Lower leg skin (tissue), 3 donors: ENCODE results near the gene HMGXB3.

Experiments
- POLR2A ChIP-seq, 2 donors: fragments of 450-650 bp; IDR thresholded peaks; one replicate each; pipeline ENCODE4 v1.6.1; 2016 to 2017; ENCODE audit warnings: antibody characterized with exemption in 2 of 2, mild to moderate bottlenecking in 1 of 2, moderate library complexity in 1 of 2
- TF ChIP-seq, protein P1 (sequence below), 3 donors: fragments of 450-650 bp; IDR thresholded peaks; one replicate each; pipeline ENCODE4 v1.5.1; 2016; ENCODE audit warnings: antibody characterized with exemption in 3 of 3, mild to moderate bottlenecking in 3 of 3, moderate library complexity in 2 of 3

DNA sequence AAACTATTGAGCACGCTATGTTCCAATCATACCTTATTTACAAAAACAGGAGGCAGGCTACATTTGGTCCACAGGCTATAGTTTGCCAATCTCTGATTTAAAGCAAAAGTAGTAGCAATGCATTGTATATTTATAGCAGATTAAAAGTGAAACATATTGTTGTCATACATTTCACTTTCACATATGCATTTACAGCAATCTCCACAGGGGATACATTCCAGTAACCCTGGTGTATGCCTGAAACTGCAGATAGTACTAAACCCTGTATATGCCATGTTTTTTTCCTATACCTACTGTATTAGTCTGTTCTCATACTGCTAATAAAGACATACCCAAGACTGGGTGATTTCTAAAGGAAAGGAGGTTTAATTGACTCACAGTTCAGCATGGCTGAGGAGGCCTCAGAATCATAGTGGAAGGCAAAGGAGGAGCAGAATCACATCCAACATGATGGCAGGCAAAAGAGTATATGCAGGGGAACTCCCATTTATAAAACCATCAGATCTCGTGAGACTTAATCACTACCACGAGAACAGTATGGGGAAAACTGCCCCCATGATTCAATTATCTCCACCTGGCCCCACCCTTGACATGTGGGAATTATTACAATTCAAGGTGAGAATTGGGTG is 91.7 kb downstream of the HMGXB3 start:
- no peak for TF ChIP-seq POLR2A (IDR thresholded peaks at IDR 0.05)
- TF ChIP-seq, protein P1, sequence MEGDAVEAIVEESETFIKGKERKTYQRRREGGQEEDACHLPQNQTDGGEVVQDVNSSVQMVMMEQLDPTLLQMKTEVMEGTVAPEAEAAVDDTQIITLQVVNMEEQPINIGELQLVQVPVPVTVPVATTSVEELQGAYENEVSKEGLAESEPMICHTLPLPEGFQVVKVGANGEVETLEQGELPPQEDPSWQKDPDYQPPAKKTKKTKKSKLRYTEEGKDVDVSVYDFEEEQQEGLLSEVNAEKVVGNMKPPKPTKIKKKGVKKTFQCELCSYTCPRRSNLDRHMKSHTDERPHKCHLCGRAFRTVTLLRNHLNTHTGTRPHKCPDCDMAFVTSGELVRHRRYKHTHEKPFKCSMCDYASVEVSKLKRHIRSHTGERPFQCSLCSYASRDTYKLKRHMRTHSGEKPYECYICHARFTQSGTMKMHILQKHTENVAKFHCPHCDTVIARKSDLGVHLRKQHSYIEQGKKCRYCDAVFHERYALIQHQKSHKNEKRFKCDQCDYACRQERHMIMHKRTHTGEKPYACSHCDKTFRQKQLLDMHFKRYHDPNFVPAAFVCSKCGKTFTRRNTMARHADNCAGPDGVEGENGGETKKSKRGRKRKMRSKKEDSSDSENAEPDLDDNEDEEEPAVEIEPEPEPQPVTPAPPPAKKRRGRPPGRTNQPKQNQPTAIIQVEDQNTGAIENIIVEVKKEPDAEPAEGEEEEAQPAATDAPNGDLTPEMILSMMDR (IDR thresholded peaks at IDR 0.05): no peak
